ENCODE measurements around the gene NCS1.

GRCh38 chr9:130284249-130284625 is 112.0 kb downstream of the NCS1 start:
- TF ChIP-seq CTCF (conservative IDR thresholded peaks at IDR 0.05 in 1 of 2, IDR thresholded peaks at IDR 0.05 in 1 of 2; ENCODE audit: extremely low read depth in 1 of 2, insufficient read depth in 1 of 2, low read depth in 1 of 2, low read length in 2 of 2) = no peak
- TF ChIP-seq EZH2 (IDR thresholded peaks at IDR 0.05; ENCODE audit: borderline replicate concordance, low read length) = no peak

Measured in mammary epithelial cell (primary cell).